ENCODE measurements around the gene BANK1. TPM values are rescaled to one million over a fixed set of nuclear protein-coding genes. Genes with fewer than 3 reads are reported as not detected.

Gene BANK1
- total RNA-seq, 2 donors from 2014 or later, result 0.53 to 0.57 TPM

- Mint-ChIP-seq H3K27me3 (ENCODE audit: insufficient read depth) (no peaks in the 10 kb centered on the region), H3K36me3 (ENCODE audit: low read depth) (no peaks in the 10 kb centered on the region), H3K4me1 (peaks cover 12% of the 10 kb centered on the region), H3K4me3 (no peak overlapping the region), H3K9me3 (no peaks in the 10 kb centered on the region), H3K27ac (no peak overlapping the region)
- TF ChIP-seq CTCF (conservative IDR thresholded peaks at IDR 0.05), result no peak
- no peak for DNase-seq
- Histone ChIP-seq H3K4me1 (ENCODE audit: control insufficient read depth, insufficient read depth, low read length) (no peaks in the 10 kb centered on the region), H3K4me3 (ENCODE audit: low read length) (no peak overlapping the region), H3K27ac (ENCODE audit: low read depth, low read length) (no peak overlapping the region), H3K9me3 (ENCODE audit: control insufficient read depth, low read length) (no peaks in the 10 kb centered on the region), H3K36me3 (ENCODE audit: control insufficient read depth, insufficient read depth, low read length) (no peaks in the 10 kb centered on the region), H3K9ac (ENCODE audit: extremely low read depth, low read length, poor library complexity, severe bottlenecking) (no peak overlapping the region), H3K27me3 (ENCODE audit: control insufficient read depth, insufficient read depth, low read length, poor library complexity, severe bottlenecking) (no peaks in the 10 kb centered on the region)
- 60 to 87% methylated on average over 2 to 4 of the region's 4 CpGs for WGBS, 2 experiments (ENCODE audit: insufficient coverage in 1 of 2, insufficient read length in 1 of 2)
Measured at GRCh38 chr4:101956068-101956825, 165.7 kb downstream of the BANK1 start.

- H3K36me3 ChIP-seq (ENCODE audit: control insufficient read depth, insufficient read depth, low read length), result no peaks in the 10 kb centered on the region
- Mint-ChIP-seq H3K36me3 (ENCODE audit: low read depth) (no peaks in the 10 kb centered on the region), H3K4me3 (no peak overlapping the region), H3K9me3 (no peaks in the 10 kb centered on the region), H3K27me3 (ENCODE audit: insufficient read depth) (no peaks in the 10 kb centered on the region), H3K4me1 (peaks cover 9% of the 10 kb centered on the region), H3K27ac (no peak overlapping the region)
- no peak overlapping the region for H3K4me3 ChIP-seq (ENCODE audit: low read length)
- H3K4me1 ChIP-seq (ENCODE audit: control insufficient read depth, insufficient read depth, low read length), result no peaks in the 10 kb centered on the region
- no peak for DNase-seq
- no peak for TF ChIP-seq CTCF (conservative IDR thresholded peaks at IDR 0.05)
- H3K27ac ChIP-seq (ENCODE audit: low read depth, low read length), result no peak overlapping the region
- 95 to 100% methylated on average over 1 to 3 of the region's 3 CpGs for WGBS, 2 experiments (ENCODE audit: insufficient coverage in 1 of 2, insufficient read length in 1 of 2)
- H3K9ac ChIP-seq (ENCODE audit: extremely low read depth, low read length, poor library complexity, severe bottlenecking), result no peak overlapping the region
- H3K9me3 ChIP-seq (ENCODE audit: control insufficient read depth, low read length), result no peaks in the 10 kb centered on the region
- no peaks in the 10 kb centered on the region for H3K27me3 ChIP-seq (ENCODE audit: control insufficient read depth, insufficient read depth, low read length, poor library complexity, severe bottlenecking)
Measured at GRCh38 chr4:101958547-101958946, 168.0 kb downstream of the BANK1 start.

GRCh38 chr4:101960431-101960830 is 169.9 kb downstream of the BANK1 start:
- Mint-ChIP-seq H3K36me3 (ENCODE audit: low read depth) (no peaks in the 10 kb centered on the region), H3K4me1 (no peaks in the 10 kb centered on the region), H3K27ac (no peak overlapping the region), H3K27me3 (ENCODE audit: insufficient read depth) (no peaks in the 10 kb centered on the region), H3K9me3 (no peaks in the 10 kb centered on the region), H3K4me3 (no peak overlapping the region)
- Histone ChIP-seq H3K9ac (ENCODE audit: extremely low read depth, low read length, poor library complexity, severe bottlenecking) (no peak overlapping the region), H3K9me3 (ENCODE audit: control insufficient read depth, low read length) (no peaks in the 10 kb centered on the region), H3K27me3 (ENCODE audit: control insufficient read depth, insufficient read depth, low read length, poor library complexity, severe bottlenecking) (no peaks in the 10 kb centered on the region), H3K27ac (ENCODE audit: low read depth, low read length) (no peak overlapping the region), H3K4me3 (ENCODE audit: low read length) (no peak overlapping the region), H3K36me3 (ENCODE audit: control insufficient read depth, insufficient read depth, low read length) (no peaks in the 10 kb centered on the region), H3K4me1 (ENCODE audit: control insufficient read depth, insufficient read depth, low read length) (no peaks in the 10 kb centered on the region)
- TF ChIP-seq CTCF (conservative IDR thresholded peaks at IDR 0.05), result no peak
- 91 to 94% methylated on average over 4 of the region's 4 CpGs for WGBS, 2 experiments (ENCODE audit: insufficient coverage in 1 of 2, insufficient read length in 1 of 2)
- no peak for DNase-seq

Data from endodermal cell (in vitro differentiated cells).